Prostate gland (tissue), 2 donors: ENCODE measurements around the gene RUBCN.
"Not testable (repeated sequence)": the region's sequence is repeated elsewhere in the genome, so short reads cannot be mapped to it uniquely, and the experiment has no call there.

Experiments
- CTCF ChIP-seq, 4 experiments: fragments of 200-600 bp in 2 of 4; fragments of 450-650 bp in 2 of 4; sonication (generic) in 2 of 4; IDR thresholded peaks; 1 replicate in 3 of 4; 2 replicates in 1 of 4; pipeline ENCODE4 v1.5.1; 2016 to 2019; ENCODE audit warnings: antibody characterized with exemption in 4 of 4, mild to moderate bottlenecking in 2 of 4, moderate library complexity in 2 of 4
- POLR2A ChIP-seq: fragments of 450-650 bp; IDR thresholded peaks from one replicate; pipeline ENCODE4 v1.6.1; 2016; ENCODE audit warnings: antibody characterized with exemption, mild to moderate bottlenecking
- POLR2AphosphoS5 ChIP-seq: sonication (generic); formaldehyde crosslinking; IDR thresholded peaks from one replicate; pipeline ENCODE4 v1.6.1; 2017; ENCODE audit warnings: antibody characterized with exemption

- not testable (repeated sequence) for TF ChIP-seq CTCF (IDR thresholded peaks at IDR 0.05); POLR2A; POLR2AphosphoS5
Observed at GRCh38 chr3:197656129-197656528, 80.6 kb downstream of the RUBCN start.
